Stimulated activated CD8-positive, alpha-beta memory T cell treated with anti-CD3 and anti-CD28 coated beads, Interleukin-12 subunit alpha, Interleukin-12 subunit beta, amount 100 ng/mL, for 4 hours (primary cell): ENCODE measurements around the gene RHOF.

Experiments
- DNase-seq: peaks from one replicate; pipeline ENCODE4 v3.0.0-alpha.2; 2020; ENCODE audit warnings: low read depth

RHOF gene

GRCh38 chr12:121793440-121793837 is at the start of gene RHOF:
Gene RHOF, minus strand, starts transcription at chr12:121793688. Its CDS starts 55 bp downstream, at chr12:121793633.
- peak; percentile 56 for DNase-seq

GRCh38 chr12:121839993-121840761 is 46.7 kb upstream of the RHOF start:
- no peak for DNase-seq

DNA sequence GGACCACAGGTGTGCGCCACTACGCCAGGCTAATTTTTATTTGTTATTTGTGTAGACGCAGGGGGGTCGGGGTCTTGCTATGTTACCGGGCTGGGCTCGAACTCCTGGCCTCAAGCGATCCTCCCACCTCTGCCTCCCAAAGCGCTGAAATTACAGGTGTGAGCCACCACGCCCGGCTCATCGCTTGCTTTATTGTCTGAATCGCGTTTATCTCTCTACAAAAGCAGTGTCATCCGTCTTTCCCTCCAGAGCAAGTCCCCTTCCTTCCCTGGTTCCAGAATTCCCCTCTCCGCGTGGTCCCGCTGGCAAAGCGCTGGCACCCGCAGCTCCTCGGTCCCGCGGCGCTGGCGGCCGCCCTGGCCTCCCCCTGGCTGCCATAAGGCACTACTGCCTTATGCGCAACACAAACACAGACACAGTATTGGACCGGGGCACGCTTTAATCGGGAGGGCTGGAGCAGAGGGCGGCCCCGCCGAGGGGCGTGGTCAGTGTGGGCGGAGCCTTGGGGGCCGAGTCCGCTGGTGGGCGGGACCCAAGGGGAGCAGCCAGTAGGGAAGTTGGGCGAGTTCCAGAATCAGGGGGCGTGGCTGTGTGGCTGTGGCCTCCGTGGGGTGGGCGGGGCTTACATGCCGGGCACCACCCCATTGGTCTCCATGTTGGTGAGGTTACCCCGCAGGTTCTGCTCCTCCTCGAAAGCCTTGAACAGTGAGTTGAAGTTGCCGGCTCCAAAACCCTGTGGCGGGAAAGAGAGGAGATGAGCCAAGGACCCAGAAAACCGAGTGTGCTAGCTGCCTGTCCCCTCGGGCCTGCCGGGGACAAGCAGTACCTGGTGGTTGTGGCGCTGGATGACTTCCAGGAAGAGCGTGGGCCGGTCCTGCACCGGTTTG is 45.9 kb upstream of the RHOF start:
- DNase-seq = peak; percentile 99

GRCh38 chr12:121838126-121838525 is 44.6 kb upstream of the RHOF start:
- no peak for DNase-seq

DNA sequence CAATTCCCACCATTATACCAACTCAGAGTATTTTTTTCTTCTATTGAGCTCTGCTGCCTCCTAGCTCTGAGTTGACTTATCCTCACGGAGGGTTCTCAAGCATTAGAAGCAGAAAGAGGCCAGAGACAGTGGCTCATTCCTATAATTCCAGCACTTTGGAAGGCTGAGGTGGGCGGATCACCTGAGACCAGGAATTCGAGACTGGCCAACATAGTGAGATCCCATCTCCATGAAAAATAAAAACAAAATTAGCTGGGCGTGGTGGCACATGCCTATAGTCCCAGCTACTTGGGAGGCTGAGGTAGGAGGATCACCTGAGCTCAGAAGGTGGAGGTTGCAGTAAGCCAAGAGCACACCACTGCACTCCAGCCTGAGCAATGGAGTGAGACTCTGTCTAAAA is 44.2 kb upstream of the RHOF start:
- no peak for DNase-seq

GRCh38 chr12:121831571-121832245 is 38.2 kb upstream of the RHOF start:
- DNase-seq = no peak

GRCh38 chr12:121830588-121831265 is 37.2 kb upstream of the RHOF start:
- DNase-seq = no peak

DNA sequence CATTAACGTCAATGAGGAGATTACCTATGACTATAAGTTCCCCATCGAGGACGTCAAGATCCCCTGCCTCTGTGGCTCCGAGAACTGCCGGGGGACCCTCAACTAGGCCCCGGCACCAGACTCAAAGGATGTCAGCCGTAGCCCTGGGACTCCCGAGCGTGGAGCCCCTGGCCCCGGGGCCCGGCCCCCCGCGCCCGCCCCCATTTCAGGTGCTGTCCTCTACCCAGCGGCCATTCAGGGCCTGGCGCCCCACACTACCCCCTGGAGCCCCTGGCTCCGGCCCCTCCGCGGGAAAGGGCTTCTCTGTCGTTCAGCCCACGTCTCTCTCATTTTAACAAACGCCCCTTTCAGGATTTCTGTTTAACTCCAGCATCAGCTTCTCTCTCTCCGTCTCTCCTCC is 36.6 kb upstream of the RHOF start:
- no peak for DNase-seq

DNA sequence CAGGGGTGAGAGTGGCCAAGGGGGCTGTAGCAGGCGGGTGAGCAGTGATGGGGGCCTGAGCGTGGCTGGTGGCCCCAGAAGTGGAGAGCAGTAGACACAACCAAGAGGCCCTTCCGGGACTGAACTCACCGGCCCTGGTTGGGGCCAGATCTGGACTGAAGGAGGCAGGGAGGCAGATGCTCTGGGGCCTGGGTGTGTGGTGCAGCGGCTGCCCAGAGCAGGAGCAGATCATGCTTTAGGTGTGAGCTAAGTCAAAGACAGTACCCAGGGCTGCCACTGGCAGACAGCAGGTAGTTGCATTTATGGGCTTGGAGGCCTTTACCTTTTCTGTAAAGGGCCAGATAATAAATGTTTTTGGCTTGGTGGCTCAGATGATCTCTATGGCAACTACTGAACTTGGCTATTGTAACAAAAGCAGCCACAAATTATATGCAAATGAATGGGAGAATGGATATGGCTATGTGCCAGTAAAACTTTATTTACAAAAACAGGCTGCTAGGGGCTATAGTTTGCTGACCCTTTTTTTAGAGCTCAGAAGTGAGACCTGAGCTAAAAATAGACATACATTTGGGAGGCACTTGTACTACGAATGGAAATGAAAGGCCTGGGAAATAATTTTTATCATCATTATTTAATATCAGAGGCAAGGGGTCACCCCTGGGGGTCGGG is 35.9 kb upstream of the RHOF start:
- DNase-seq = no peak

DNA sequence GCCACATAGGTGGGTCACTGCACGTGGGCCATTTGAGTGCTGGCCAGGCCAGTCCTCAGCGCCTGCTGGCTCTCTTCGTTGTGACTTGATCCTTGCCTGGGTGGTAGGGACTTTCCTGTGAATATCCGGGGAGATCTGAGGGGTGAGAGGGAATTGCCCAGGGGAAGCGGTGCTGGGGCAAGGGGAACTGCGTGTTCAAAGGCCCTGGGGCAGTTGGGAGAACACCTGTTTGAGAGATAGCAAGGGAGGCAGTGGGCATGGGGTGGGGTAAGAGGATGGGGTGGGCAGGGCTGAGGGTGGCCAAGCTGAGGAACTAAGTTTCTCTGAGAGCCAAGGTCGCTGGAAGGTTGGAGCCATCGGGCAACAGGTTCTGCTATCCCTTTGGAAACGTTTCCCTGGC is 35.3 kb upstream of the RHOF start:
- no peak for DNase-seq

- DNase-seq = no peak
These were observed 34.8 kb upstream of the RHOF start for GRCh38 chr12:121828306-121828705.

DNA sequence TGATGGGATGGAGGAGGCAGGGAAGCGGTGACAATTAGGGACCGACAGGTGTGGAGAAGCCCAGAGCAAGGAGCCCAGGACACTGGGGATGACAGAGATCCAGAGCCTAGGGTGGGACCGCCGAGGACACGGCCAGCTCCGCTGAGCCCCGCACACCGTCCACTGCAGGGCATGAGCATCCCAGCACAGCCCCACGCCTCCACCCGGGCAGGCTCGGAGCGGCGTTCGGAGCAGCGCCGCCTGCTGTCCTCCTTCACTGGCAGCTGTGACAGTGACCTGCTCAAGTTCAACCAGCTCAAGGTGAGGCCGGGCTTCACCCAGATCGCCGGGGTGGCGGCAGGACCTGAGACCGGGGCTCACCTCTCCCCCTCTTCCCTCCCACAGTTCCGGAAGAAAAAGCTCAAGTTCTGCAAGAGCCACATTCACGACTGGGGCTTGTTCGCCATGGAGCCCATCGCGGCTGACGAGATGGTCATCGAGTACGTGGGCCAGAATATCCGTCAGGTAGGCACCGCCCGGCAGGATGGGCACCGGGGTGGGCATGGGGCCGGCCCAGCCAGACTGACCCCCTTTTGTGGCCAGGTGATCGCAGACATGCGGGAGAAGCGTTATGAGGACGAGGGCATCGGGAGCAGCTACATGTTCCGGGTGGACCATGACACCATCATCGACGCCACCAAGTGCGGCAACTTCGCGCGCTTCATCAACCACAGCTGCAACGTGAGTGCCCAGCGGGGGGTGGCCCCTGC is 34.0 kb upstream of the RHOF start:
- DNase-seq = no peak

DNA sequence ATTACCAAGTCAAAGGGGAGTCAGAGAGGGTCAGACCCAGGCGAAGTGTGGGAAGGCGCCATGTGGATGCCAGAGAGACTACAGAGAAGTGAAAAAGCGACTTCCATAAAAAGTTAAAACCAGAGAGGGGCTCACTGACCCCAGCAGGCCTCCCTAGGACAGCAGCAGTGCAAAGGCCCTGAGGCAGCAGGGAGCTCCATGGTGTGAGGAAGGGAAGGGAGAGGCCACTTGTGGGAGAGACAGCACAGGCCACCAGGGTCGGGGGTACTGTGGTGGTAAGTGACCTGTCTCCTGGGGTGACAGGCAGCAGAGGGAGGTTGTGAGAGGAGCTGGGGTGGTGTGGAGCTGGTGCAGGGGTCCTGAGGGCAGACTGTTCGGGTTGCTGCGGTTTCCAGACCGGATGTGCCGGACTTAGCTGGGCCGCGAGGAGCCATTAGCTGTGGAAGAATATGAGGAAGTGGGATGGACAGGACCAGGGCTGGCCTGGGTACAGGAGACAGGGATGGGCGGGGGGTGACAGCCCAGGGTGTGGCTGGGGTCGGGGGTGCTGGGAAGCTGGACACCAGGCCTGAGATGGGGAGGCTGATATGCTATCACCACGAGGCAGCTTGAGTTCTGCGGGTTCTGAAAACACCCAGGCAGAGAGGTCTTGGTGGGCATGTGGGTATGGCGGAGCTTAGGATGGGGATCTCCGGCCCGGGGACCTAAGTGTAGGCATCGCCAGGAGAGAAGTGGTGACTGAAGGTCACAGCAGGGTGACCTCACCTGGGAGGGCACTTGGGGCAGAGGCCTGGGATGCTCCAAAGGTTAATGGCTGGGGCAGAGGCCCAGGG is 33.0 kb upstream of the RHOF start:
- no peak for DNase-seq

- no peak for DNase-seq
These were observed 31.6 kb upstream of the RHOF start for GRCh38 chr12:121825041-121825523.

DNA sequence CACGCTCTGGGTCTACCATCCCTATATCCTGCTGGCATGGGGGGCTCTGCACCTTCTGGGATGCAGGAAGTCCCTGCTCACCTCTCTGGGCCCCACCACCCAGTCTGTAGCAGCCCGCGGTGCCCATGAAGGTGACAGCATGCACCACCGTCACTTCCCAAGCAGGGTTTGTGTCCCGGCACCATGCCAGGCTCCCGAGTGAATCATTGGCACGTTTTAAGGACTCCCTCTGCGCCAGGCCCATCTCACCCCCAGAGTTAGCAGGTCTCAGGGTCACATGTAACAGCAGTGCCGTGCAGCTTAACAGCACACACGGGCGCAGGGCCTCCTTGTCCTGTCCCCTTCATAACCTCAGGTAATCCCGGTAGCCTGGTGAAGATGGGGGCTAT is 30.2 kb upstream of the RHOF start:
- DNase-seq = no peak

GRCh38 chr12:121823101-121823726 is 29.7 kb upstream of the RHOF start:
- no peak for DNase-seq

- DNase-seq = no peak
These were observed 29.1 kb upstream of the RHOF start for GRCh38 chr12:121822393-121823100.

- DNase-seq = no peak
These were observed 26.6 kb upstream of the RHOF start for GRCh38 chr12:121820056-121820455.
